Measurements from ENCODE around the gene AFAP1. TPM values are rescaled to one million over a fixed set of nuclear protein-coding genes. Genes with fewer than 3 reads are reported as not detected.

The AFAP1 gene
- total RNA-seq, 1 donor from 2014 or later, result 27.8 TPM

DNA sequence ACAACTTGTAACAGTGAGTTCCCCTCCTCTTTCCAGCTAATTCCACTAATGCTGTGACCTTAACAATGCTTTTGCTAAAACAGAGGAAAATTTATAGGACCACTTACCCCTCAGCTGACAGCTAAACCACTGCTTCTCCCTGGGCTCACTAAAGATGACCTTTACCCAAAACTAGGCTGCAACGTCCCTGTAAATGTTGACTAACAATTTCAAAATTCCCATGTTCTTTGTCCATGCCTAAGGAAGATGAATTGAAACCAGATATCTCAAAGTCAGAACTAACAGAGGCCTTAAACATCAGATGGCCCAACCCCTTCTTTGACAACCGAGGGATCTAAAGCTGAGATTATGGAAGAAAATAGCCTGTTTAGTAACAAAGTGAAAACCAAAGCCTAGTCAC lies 32.5 kb downstream of the AFAP1 start:
- H3K4me1 Mint-ChIP-seq (ENCODE audit: unreplicated experiment), result peaks cover 18% of the 10 kb centered on the region
- H3K36me3 Mint-ChIP-seq (ENCODE audit: low read depth, unreplicated experiment), result no peaks in the 10 kb centered on the region
- no peak for DNase-seq (ENCODE audit: low spot score)
- H3K27ac Mint-ChIP-seq (ENCODE audit: unreplicated experiment), result no peak overlapping the region
- H3K27me3 Mint-ChIP-seq (ENCODE audit: unreplicated experiment), result peaks cover 3% of the 10 kb centered on the region
- TF ChIP-seq CTCF (IDR thresholded peaks at IDR 0.05; ENCODE audit: unreplicated experiment), result no peak
- H3K4me3 Mint-ChIP-seq (ENCODE audit: unreplicated experiment), result no peak overlapping the region
- H3K9me3 Mint-ChIP-seq (ENCODE audit: unreplicated experiment), result no peaks in the 10 kb centered on the region

DNA sequence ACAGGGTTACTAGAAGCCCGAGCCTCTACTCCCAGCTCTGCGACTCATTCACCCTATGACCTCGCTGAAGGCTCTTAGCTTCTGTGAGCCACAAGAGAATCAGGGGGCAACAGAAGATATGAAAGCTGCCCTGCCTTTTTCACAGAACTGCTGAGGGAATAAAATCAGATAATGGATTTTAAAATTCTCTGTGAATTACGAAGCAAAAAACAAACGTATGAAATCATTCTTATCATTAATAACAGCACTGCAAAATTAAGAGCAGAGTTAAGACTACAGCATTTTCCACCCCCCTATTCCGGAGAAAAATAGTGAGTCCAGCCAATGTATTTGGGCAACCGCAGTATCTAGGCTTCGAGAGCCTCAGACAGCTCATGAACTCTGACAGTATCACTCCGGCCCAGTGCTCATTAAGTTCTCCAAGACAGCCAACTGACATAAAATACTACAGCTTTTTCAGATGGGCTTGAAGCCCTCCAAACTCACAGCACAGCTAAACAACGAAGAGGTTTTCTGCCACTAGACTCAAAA lies 33.4 kb downstream of the AFAP1 start:
- Mint-ChIP-seq H3K4me3 (ENCODE audit: unreplicated experiment) (no peak overlapping the region), H3K4me1 (ENCODE audit: unreplicated experiment) (peaks cover 13% of the 10 kb centered on the region), H3K27ac (ENCODE audit: unreplicated experiment) (no peak overlapping the region), H3K36me3 (ENCODE audit: low read depth, unreplicated experiment) (no peaks in the 10 kb centered on the region), H3K27me3 (ENCODE audit: unreplicated experiment) (peaks cover 3% of the 10 kb centered on the region), H3K9me3 (ENCODE audit: unreplicated experiment) (no peaks in the 10 kb centered on the region)
- no peak for TF ChIP-seq CTCF (IDR thresholded peaks at IDR 0.05; ENCODE audit: unreplicated experiment)
- DNase-seq (ENCODE audit: low spot score), result no peak

GRCh38 chr4:7904952-7905915 lies 34.4 kb downstream of the AFAP1 start:
- Mint-ChIP-seq H3K4me3 (ENCODE audit: unreplicated experiment) (no peak overlapping the region), H3K9me3 (ENCODE audit: unreplicated experiment) (no peaks in the 10 kb centered on the region), H3K27me3 (ENCODE audit: unreplicated experiment) (peaks cover 6% of the 10 kb centered on the region), H3K4me1 (ENCODE audit: unreplicated experiment) (peaks cover 13% of the 10 kb centered on the region), H3K36me3 (ENCODE audit: low read depth, unreplicated experiment) (no peaks in the 10 kb centered on the region), H3K27ac (ENCODE audit: unreplicated experiment) (no peak overlapping the region)
- no peak for TF ChIP-seq CTCF (IDR thresholded peaks at IDR 0.05; ENCODE audit: unreplicated experiment)
- no peak for DNase-seq (ENCODE audit: low spot score)

- no peak for DNase-seq (ENCODE audit: low spot score)
- no peak for TF ChIP-seq CTCF (IDR thresholded peaks at IDR 0.05; ENCODE audit: unreplicated experiment)
- peaks cover 10% of the 10 kb centered on the region for H3K4me1 Mint-ChIP-seq (ENCODE audit: unreplicated experiment)
- no peak overlapping the region for H3K27ac Mint-ChIP-seq (ENCODE audit: unreplicated experiment)
- H3K36me3 Mint-ChIP-seq (ENCODE audit: low read depth, unreplicated experiment), result no peaks in the 10 kb centered on the region
- H3K4me3 Mint-ChIP-seq (ENCODE audit: unreplicated experiment), result no peak overlapping the region
- peaks cover 6% of the 10 kb centered on the region for H3K27me3 Mint-ChIP-seq (ENCODE audit: unreplicated experiment)
- no peaks in the 10 kb centered on the region for H3K9me3 Mint-ChIP-seq (ENCODE audit: unreplicated experiment)
Observed at GRCh38 chr4:7903791-7904516, 35.7 kb downstream of the AFAP1 start.

All from endothelial cell (in vitro differentiated cells).